Vagina (tissue), 2 donors: ENCODE data around the gene NANOGP8. TPM values are rescaled to one million over a fixed set of nuclear protein-coding genes. Genes with fewer than 3 reads are reported as not detected.
"Not testable (repeated sequence)": the region's sequence is repeated elsewhere in the genome, so short reads cannot be mapped to it uniquely, and the experiment has no call there.

Experiments used
- DNase-seq, 2 donors: peaks; one replicate each; pipeline ENCODE4 v3.0.0-alpha.2; 2017; ENCODE audit errors: extremely low spot score in 2 of 2
- H3K27ac ChIP-seq: fragments of 200-600 bp; sonication (generic); one replicate; pipeline ENCODE4 v1.5.1; 2019
- H3K27me3 ChIP-seq: fragments of 200-600 bp; sonication (generic); one replicate; pipeline ENCODE4 v1.5.1; 2019
- H3K36me3 ChIP-seq, 2 donors: fragments of 200-600 bp; sonication (generic); one replicate each; pipeline ENCODE4 v1.5.1; 2017 to 2019
- H3K4me1 ChIP-seq: fragments of 200-600 bp; sonication (generic); one replicate; pipeline ENCODE4 v1.5.1; 2019
- H3K4me3 ChIP-seq, 2 donors: fragments of 200-600 bp; sonication (generic); 1 replicate in 1 of 2; 2 replicates in 1 of 2; pipeline ENCODE4 v1.5.1; 2016 to 2019
- H3K9me3 ChIP-seq: fragments of 200-600 bp; sonication (generic); one replicate; pipeline ENCODE4 v1.5.1; 2019
- CTCF ChIP-seq, 3 experiments: fragments of 450-650 bp in 2 of 3; fragments of 200-600 bp in 1 of 3; sonication (generic) in 1 of 3; IDR thresholded peaks; one replicate each; pipeline ENCODE4 v1.5.1; 2017 to 2019; ENCODE audit warnings: antibody characterized with exemption in 3 of 3, mild to moderate bottlenecking in 2 of 3, moderate library complexity in 2 of 3
- POLR2A ChIP-seq, 2 donors: fragments of 450-650 bp; IDR thresholded peaks; one replicate each; pipeline ENCODE4 v1.6.1; 2017; ENCODE audit warnings: antibody characterized with exemption in 2 of 2, mild to moderate bottlenecking in 2 of 2, moderate library complexity in 2 of 2
- POLR2AphosphoS5 ChIP-seq, 2 donors: sonication (generic); formaldehyde crosslinking; IDR thresholded peaks; one replicate each; pipeline ENCODE4 v1.9.0; 2017; ENCODE audit warnings: antibody characterized with exemption in 2 of 2, mild to moderate bottlenecking in 2 of 2, low read depth in 1 of 2; ENCODE audit not compliant: insufficient read depth in 1 of 2
- intact Hi-C: fragments of 100-400 bp; cut with DNase I; formaldehyde crosslinking; loops from one replicate; pipeline ENCODE4 v1.15.1; 2023
- total RNA-seq: library from RNA; depleted of rRNA; stranded (reverse); fragments of >200 nt; gene quantifications from one replicate; pipeline ENCODE4 v1.2.3, GENCODE V29; 2016

The NANOGP8 gene, protein sequence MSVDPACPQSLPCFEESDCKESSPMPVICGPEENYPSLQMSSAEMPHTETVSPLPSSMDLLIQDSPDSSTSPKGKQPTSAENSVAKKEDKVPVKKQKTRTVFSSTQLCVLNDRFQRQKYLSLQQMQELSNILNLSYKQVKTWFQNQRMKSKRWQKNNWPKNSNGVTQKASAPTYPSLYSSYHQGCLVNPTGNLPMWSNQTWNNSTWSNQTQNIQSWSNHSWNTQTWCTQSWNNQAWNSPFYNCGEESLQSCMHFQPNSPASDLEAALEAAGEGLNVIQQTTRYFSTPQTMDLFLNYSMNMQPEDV
- not detected for total RNA-seq

GRCh38 chr15:35085176-35085919 is at the start of gene NANOGP8:
TSS of gene NANOGP8 (minus strand) at chr15:35085295. CDS start at chr15:35085110, 185 bp downstream.
- intact Hi-C loops, H3K4me1 ChIP-seq, H3K4me3 ChIP-seq, H3K27ac ChIP-seq, H3K36me3 ChIP-seq, H3K27me3 ChIP-seq, H3K9me3 ChIP-seq, DNase-seq: not testable (repeated sequence)

DNA sequence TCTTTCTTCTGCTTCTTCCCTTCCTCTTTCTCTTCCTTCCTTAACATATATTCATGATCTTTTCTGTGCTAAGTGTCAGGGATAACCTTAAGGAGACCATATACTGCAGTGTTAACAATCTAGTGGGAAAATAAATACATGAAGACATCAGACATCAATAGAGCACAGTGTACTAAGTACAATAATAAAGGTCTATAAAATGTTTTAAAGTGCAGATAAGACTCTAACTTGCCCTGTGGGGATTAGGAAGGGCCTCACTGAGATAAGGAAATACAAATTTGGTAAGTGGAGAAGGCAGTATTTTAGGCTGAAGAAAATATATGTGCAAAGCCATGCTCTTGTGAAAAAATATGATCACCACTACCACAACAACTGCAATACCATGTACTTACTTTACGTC is 49.2 kb upstream of the NANOGP8 start:
- no peaks in the 10 kb centered on the region for H3K27me3 ChIP-seq
- intact Hi-C loops, result no loop called here
- H3K36me3 ChIP-seq, result no peaks in the 10 kb centered on the region
- TF ChIP-seq CTCF (IDR thresholded peaks at IDR 0.05) (no peak), POLR2A (IDR thresholded peaks at IDR 0.05) (no peak), POLR2AphosphoS5 (IDR thresholded peaks at IDR 0.05; ENCODE audit: insufficient read depth in 1 of 2, low read depth in 1 of 2) (no peak)
- no peak overlapping the region for H3K27ac ChIP-seq
- no peak overlapping the region for H3K4me3 ChIP-seq
- no peaks in the 10 kb centered on the region for H3K9me3 ChIP-seq
- H3K4me1 ChIP-seq, result no peaks in the 10 kb centered on the region
- DNase-seq, result no peak

DNA sequence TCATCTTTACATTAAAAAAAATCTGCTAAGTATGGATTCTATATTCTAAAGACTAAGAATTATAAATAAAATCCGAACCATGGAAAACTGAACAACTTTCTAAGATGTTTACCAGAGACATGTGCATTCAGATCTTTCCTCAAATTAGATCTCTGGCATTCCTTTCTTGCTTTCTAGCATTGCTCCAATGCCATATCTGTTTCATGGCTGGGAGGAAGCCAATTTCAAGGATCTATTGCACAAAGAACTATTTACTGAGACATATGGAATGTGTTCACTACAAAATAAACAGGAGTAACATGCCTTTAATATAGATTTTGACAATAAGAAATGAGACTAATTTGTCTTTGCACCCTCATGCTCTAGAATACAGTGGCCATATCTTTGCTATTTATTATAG is 45.1 kb upstream of the NANOGP8 start:
- H3K36me3 ChIP-seq, result no peaks in the 10 kb centered on the region
- intact Hi-C loops, result no loop called here
- no peak for DNase-seq
- no peak overlapping the region for H3K4me3 ChIP-seq
- no peak overlapping the region for H3K27ac ChIP-seq
- TF ChIP-seq POLR2AphosphoS5 (IDR thresholded peaks at IDR 0.05; ENCODE audit: insufficient read depth in 1 of 2, low read depth in 1 of 2), result no peak
- no peak for TF ChIP-seq POLR2A (IDR thresholded peaks at IDR 0.05)
- TF ChIP-seq CTCF (IDR thresholded peaks at IDR 0.05), result no peak
- H3K9me3 ChIP-seq, result no peaks in the 10 kb centered on the region
- no peaks in the 10 kb centered on the region for H3K27me3 ChIP-seq
- no peaks in the 10 kb centered on the region for H3K4me1 ChIP-seq

DNA sequence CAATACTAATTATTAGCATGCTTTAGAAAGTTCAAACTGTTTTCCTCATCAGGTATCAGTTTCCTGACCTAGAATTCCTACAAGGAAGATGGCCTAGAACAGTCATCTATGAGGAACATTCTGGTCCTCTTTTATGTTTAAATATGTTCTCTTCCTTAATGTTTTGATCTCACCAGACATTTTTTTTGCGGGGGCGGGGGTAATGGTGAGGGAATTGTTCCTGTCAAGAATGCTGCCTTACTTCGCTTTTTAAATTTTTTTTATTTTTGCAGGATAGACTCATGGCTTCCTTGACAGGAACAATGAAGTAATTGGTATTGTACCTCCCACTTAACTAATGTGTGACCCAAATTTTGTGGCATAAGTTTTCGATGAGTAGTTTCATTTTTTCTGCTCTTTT is 44.3 kb upstream of the NANOGP8 start:
- TF ChIP-seq POLR2AphosphoS5 (IDR thresholded peaks at IDR 0.05; ENCODE audit: insufficient read depth in 1 of 2, low read depth in 1 of 2), result no peak
- no peak for TF ChIP-seq CTCF (IDR thresholded peaks at IDR 0.05)
- no peak for TF ChIP-seq POLR2A (IDR thresholded peaks at IDR 0.05)
- H3K4me1 ChIP-seq, result no peaks in the 10 kb centered on the region
- no peak overlapping the region for H3K27ac ChIP-seq
- H3K27me3 ChIP-seq, result no peaks in the 10 kb centered on the region
- intact Hi-C loops, result no loop called here
- no peaks in the 10 kb centered on the region for H3K9me3 ChIP-seq
- no peaks in the 10 kb centered on the region for H3K36me3 ChIP-seq
- H3K4me3 ChIP-seq, result no peak overlapping the region
- DNase-seq, result no peak

DNA sequence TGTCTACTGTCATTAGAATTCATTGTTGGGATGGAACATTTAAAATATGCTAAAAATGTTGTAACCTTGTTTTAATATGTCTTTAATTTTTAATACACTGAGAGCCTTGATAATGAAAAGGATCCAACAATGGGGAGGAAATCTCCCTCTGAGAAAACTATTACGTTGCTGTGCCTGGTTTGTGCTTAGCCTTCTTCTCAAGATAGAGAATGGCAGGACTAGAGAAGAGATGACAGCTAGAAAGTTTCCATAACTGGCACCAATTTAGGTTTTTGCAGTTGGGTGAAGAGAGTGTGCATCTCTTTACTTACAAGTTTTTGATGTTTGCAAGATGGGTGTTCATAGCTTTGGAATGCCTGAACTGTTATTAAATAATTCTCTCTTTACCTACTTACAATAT is 42.6 kb upstream of the NANOGP8 start:
- intact Hi-C loops, result no loop called here

More for the DNA sequence above, 42.6 kb upstream of the NANOGP8 start:
- Histone ChIP-seq H3K27ac (no peak overlapping the region), H3K4me1 (no peaks in the 10 kb centered on the region), H3K36me3 (no peaks in the 10 kb centered on the region), H3K4me3 (no peak overlapping the region), H3K9me3 (no peaks in the 10 kb centered on the region), H3K27me3 (no peaks in the 10 kb centered on the region)
- no peak for DNase-seq
- TF ChIP-seq CTCF (IDR thresholded peaks at IDR 0.05), result no peak
- no peak for TF ChIP-seq POLR2A (IDR thresholded peaks at IDR 0.05)
- no peak for TF ChIP-seq POLR2AphosphoS5 (IDR thresholded peaks at IDR 0.05; ENCODE audit: insufficient read depth in 1 of 2, low read depth in 1 of 2)
